Activated CD4-positive, alpha-beta T cell treated with anti-CD3 and anti-CD28 coated beads, Interleukin-2, amount 10 ng/mL, durations not matched to agents 24 days and 14 days (primary cell): ENCODE measurements around the gene KCNIP3. TPM values are rescaled to one million over a fixed set of nuclear protein-coding genes. Genes with fewer than 3 reads are reported as not detected.

ENCODE experiments used
- DNase-seq: peaks from one replicate; pipeline ENCODE4 v3.0.0; 2022
- H3K27ac Mint-ChIP-seq: one replicate; pipeline ENCODE4 v1.8.0; 2022; ENCODE audit warnings: mild to moderate bottlenecking, mixed read lengths
- H3K27me3 Mint-ChIP-seq: one replicate; pipeline ENCODE4 v1.8.0; 2022; ENCODE audit warnings: mixed read lengths
- H3K36me3 Mint-ChIP-seq: one replicate; pipeline ENCODE4 v1.8.0; 2022; ENCODE audit warnings: low read depth, mild to moderate bottlenecking, mixed read lengths
- H3K4me1 Mint-ChIP-seq: one replicate; pipeline ENCODE4 v1.8.0; 2021; ENCODE audit warnings: mixed read lengths
- H3K4me3 Mint-ChIP-seq: one replicate; pipeline ENCODE4 v1.8.0; 2022; ENCODE audit warnings: mild to moderate bottlenecking, moderate library complexity, mixed read lengths
- H3K9me3 Mint-ChIP-seq: one replicate; pipeline ENCODE4 v1.8.0; 2021; ENCODE audit warnings: mixed read lengths
- intact Hi-C: fragments of 100-400 bp; cut with micrococcal nuclease; formaldehyde crosslinking; loops from one replicate; pipeline ENCODE4 v1.15.1; 2023
- total RNA-seq: library from RNA; stranded (reverse); gene quantifications from 2 replicates; pipeline ENCODE4 v1.2.3, GENCODE V29; 2022

Gene KCNIP3
- total RNA-seq, 1 donor from 2014 or later, result not detected

GRCh38 chr2:95279435-95280035 is 17.6 kb upstream of the KCNIP3 start:
- H3K4me1 Mint-ChIP-seq, result no peaks in the 10 kb centered on the region
- no peak for DNase-seq
- H3K27ac Mint-ChIP-seq, result no peak overlapping the region
- intact Hi-C loops, result no loop called here
- H3K36me3 Mint-ChIP-seq, result no peaks in the 10 kb centered on the region
- no peak overlapping the region for H3K4me3 Mint-ChIP-seq
- H3K9me3 Mint-ChIP-seq, result no peaks in the 10 kb centered on the region
- no peaks in the 10 kb centered on the region for H3K27me3 Mint-ChIP-seq

GRCh38 chr2:95281071-95281470 is 16.1 kb upstream of the KCNIP3 start:
- H3K27ac Mint-ChIP-seq, result no peak overlapping the region
- H3K4me1 Mint-ChIP-seq, result no peaks in the 10 kb centered on the region
- intact Hi-C loops, result no loop called here
- H3K27me3 Mint-ChIP-seq, result no peaks in the 10 kb centered on the region
- no peaks in the 10 kb centered on the region for H3K9me3 Mint-ChIP-seq
- H3K4me3 Mint-ChIP-seq, result no peak overlapping the region
- no peaks in the 10 kb centered on the region for H3K36me3 Mint-ChIP-seq
- no peak for DNase-seq

- no peaks in the 10 kb centered on the region for H3K27me3 Mint-ChIP-seq
- no peak overlapping the region for H3K4me3 Mint-ChIP-seq
- H3K4me1 Mint-ChIP-seq, result no peaks in the 10 kb centered on the region
- no peaks in the 10 kb centered on the region for H3K9me3 Mint-ChIP-seq
- no peak overlapping the region for H3K27ac Mint-ChIP-seq
- no peak for DNase-seq
- intact Hi-C loops, result no loop called here
- no peaks in the 10 kb centered on the region for H3K36me3 Mint-ChIP-seq
These were observed 15.4 kb upstream of the KCNIP3 start for GRCh38 chr2:95281786-95282185.

GRCh38 chr2:95282458-95282857 is 14.7 kb upstream of the KCNIP3 start:
- no peaks in the 10 kb centered on the region for H3K36me3 Mint-ChIP-seq
- H3K9me3 Mint-ChIP-seq, result no peaks in the 10 kb centered on the region
- intact Hi-C loops, result no loop called here

GRCh38 chr2:95283562-95283961 is 13.6 kb upstream of the KCNIP3 start:
- Mint-ChIP-seq H3K4me3 (no peak overlapping the region), H3K9me3 (no peaks in the 10 kb centered on the region), H3K36me3 (no peaks in the 10 kb centered on the region), H3K27me3 (no peaks in the 10 kb centered on the region), H3K4me1 (no peaks in the 10 kb centered on the region), H3K27ac (no peak overlapping the region)
- intact Hi-C loops, result no loop called here
- no peak for DNase-seq

More at GRCh38 chr2:95282458-95282857, 14.7 kb upstream of the KCNIP3 start:
- no peak for DNase-seq
- no peak overlapping the region for H3K27ac Mint-ChIP-seq
- H3K27me3 Mint-ChIP-seq, result no peaks in the 10 kb centered on the region
- no peak overlapping the region for H3K4me3 Mint-ChIP-seq
- no peaks in the 10 kb centered on the region for H3K4me1 Mint-ChIP-seq

- H3K27me3 Mint-ChIP-seq, result no peaks in the 10 kb centered on the region
- intact Hi-C loops, result no loop called here
- H3K9me3 Mint-ChIP-seq, result peaks cover 2% of the 10 kb centered on the region
- H3K27ac Mint-ChIP-seq, result no peak overlapping the region
- no peaks in the 10 kb centered on the region for H3K36me3 Mint-ChIP-seq
- H3K4me3 Mint-ChIP-seq, result no peak overlapping the region
- DNase-seq, result no peak
- no peaks in the 10 kb centered on the region for H3K4me1 Mint-ChIP-seq
These were observed 12.1 kb upstream of the KCNIP3 start for GRCh38 chr2:95284886-95285541.

- no peak overlapping the region for H3K27ac Mint-ChIP-seq
- H3K36me3 Mint-ChIP-seq, result no peaks in the 10 kb centered on the region
- intact Hi-C loops, result no loop called here
- DNase-seq, result no peak
- no peak overlapping the region for H3K4me3 Mint-ChIP-seq
- H3K9me3 Mint-ChIP-seq, result peaks cover 7% of the 10 kb centered on the region
- no peaks in the 10 kb centered on the region for H3K27me3 Mint-ChIP-seq
- no peaks in the 10 kb centered on the region for H3K4me1 Mint-ChIP-seq
These were observed 11.6 kb upstream of the KCNIP3 start for GRCh38 chr2:95285542-95285932.

GRCh38 chr2:95287336-95287735 is 9.8 kb upstream of the KCNIP3 start:
- Mint-ChIP-seq H3K4me3 (no peak overlapping the region), H3K27ac (no peak overlapping the region), H3K36me3 (no peaks in the 10 kb centered on the region), H3K4me1 (no peaks in the 10 kb centered on the region), H3K9me3 (peaks cover 10% of the 10 kb centered on the region), H3K27me3 (no peaks in the 10 kb centered on the region)
- intact Hi-C loops, result no loop called here
- no peak for DNase-seq

- Mint-ChIP-seq H3K4me3 (no peak overlapping the region), H3K4me1 (no peaks in the 10 kb centered on the region), H3K27me3 (no peaks in the 10 kb centered on the region), H3K27ac (no peak overlapping the region), H3K9me3 (peaks cover 10% of the 10 kb centered on the region), H3K36me3 (no peaks in the 10 kb centered on the region)
- intact Hi-C loops, result no loop called here
- no peak for DNase-seq
These were observed 9.3 kb upstream of the KCNIP3 start for GRCh38 chr2:95287806-95288205.

- DNase-seq, result no peak
- H3K27ac Mint-ChIP-seq, result no peak overlapping the region
- no peaks in the 10 kb centered on the region for H3K27me3 Mint-ChIP-seq
- no peak overlapping the region for H3K4me3 Mint-ChIP-seq
- peaks cover 10% of the 10 kb centered on the region for H3K9me3 Mint-ChIP-seq
- H3K4me1 Mint-ChIP-seq, result no peaks in the 10 kb centered on the region
- H3K36me3 Mint-ChIP-seq, result no peaks in the 10 kb centered on the region
- intact Hi-C loops, result no loop called here
These were observed 7.9 kb upstream of the KCNIP3 start for GRCh38 chr2:95289253-95289652.

GRCh38 chr2:95291222-95291621 is 5.9 kb upstream of the KCNIP3 start:
- Mint-ChIP-seq H3K9me3 (peaks cover 10% of the 10 kb centered on the region), H3K36me3 (no peaks in the 10 kb centered on the region), H3K4me3 (no peak overlapping the region), H3K27ac (no peak overlapping the region), H3K4me1 (no peaks in the 10 kb centered on the region), H3K27me3 (no peaks in the 10 kb centered on the region)
- intact Hi-C loops, result no loop called here
- DNase-seq, result no peak

- H3K9me3 Mint-ChIP-seq, result peaks cover 10% of the 10 kb centered on the region
- no peak overlapping the region for H3K4me3 Mint-ChIP-seq
- H3K27me3 Mint-ChIP-seq, result peaks cover 6% of the 10 kb centered on the region
- H3K36me3 Mint-ChIP-seq, result no peaks in the 10 kb centered on the region
- intact Hi-C loops, result no loop called here
- H3K27ac Mint-ChIP-seq, result no peak overlapping the region
- H3K4me1 Mint-ChIP-seq, result no peaks in the 10 kb centered on the region
- DNase-seq, result no peak
These were observed 4.4 kb upstream of the KCNIP3 start for GRCh38 chr2:95292623-95293260.

- peaks cover 6% of the 10 kb centered on the region for H3K27me3 Mint-ChIP-seq
- peaks cover 10% of the 10 kb centered on the region for H3K9me3 Mint-ChIP-seq
- no peak overlapping the region for H3K4me3 Mint-ChIP-seq
- no peaks in the 10 kb centered on the region for H3K4me1 Mint-ChIP-seq
- no peaks in the 10 kb centered on the region for H3K36me3 Mint-ChIP-seq
- H3K27ac Mint-ChIP-seq, result no peak overlapping the region
- DNase-seq, result no peak
- intact Hi-C loops, result no loop called here
These were observed 2.4 kb upstream of the KCNIP3 start for GRCh38 chr2:95294579-95295250.

GRCh38 chr2:95295376-95295775 is 1.8 kb upstream of the KCNIP3 start:
- H3K27me3 Mint-ChIP-seq, result peaks cover 6% of the 10 kb centered on the region
- intact Hi-C loops, result no loop called here
- peaks cover 5% of the 10 kb centered on the region for H3K9me3 Mint-ChIP-seq
- H3K36me3 Mint-ChIP-seq, result no peaks in the 10 kb centered on the region
- H3K4me3 Mint-ChIP-seq, result no peak overlapping the region
- H3K4me1 Mint-ChIP-seq, result no peaks in the 10 kb centered on the region
- no peak for DNase-seq
- H3K27ac Mint-ChIP-seq, result no peak overlapping the region
